ENCODE measurements around the gene FARS2.
"Not testable (repeated sequence)": the region's sequence is repeated elsewhere in the genome, so short reads cannot be mapped to it uniquely, and the experiment has no call there.

FARS2 gene

GRCh38 chr6:5699064-5699463, 437.8 kb downstream of the FARS2 start:
- not testable (repeated sequence) for DNase-seq (ENCODE audit: low spot score)

- no peak for DNase-seq (ENCODE audit: low spot score)
Measured at GRCh38 chr6:5701174-5701573, 439.9 kb downstream of the FARS2 start.

- DNase-seq (ENCODE audit: low spot score) = no peak
Measured at GRCh38 chr6:5704708-5705107, 443.4 kb downstream of the FARS2 start.

GRCh38 chr6:5705252-5705651, 443.9 kb downstream of the FARS2 start:
- no peak for DNase-seq (ENCODE audit: low spot score)

- no peak for DNase-seq (ENCODE audit: low spot score)
Measured at GRCh38 chr6:5706124-5707033, 445.1 kb downstream of the FARS2 start.

GRCh38 chr6:5707281-5708045, 446.1 kb downstream of the FARS2 start:
- no peak for DNase-seq (ENCODE audit: low spot score)

GRCh38 chr6:5710516-5710915, 449.2 kb downstream of the FARS2 start:
- no peak for DNase-seq (ENCODE audit: low spot score)

- no peak for DNase-seq (ENCODE audit: low spot score)
Measured at GRCh38 chr6:5710936-5711335, 449.6 kb downstream of the FARS2 start.

- DNase-seq (ENCODE audit: low spot score) = no peak
Measured at GRCh38 chr6:5712349-5713215, 451.3 kb downstream of the FARS2 start.

- no peak for DNase-seq (ENCODE audit: low spot score)
Measured at GRCh38 chr6:5713519-5713918, 452.2 kb downstream of the FARS2 start.

GRCh38 chr6:5718231-5718947, 457.1 kb downstream of the FARS2 start:
- DNase-seq (ENCODE audit: low spot score) = no peak

- no peak for DNase-seq (ENCODE audit: low spot score)
Measured at GRCh38 chr6:5723841-5724691, 462.8 kb downstream of the FARS2 start.

GRCh38 chr6:5724911-5725310, 463.6 kb downstream of the FARS2 start:
- no peak for DNase-seq (ENCODE audit: low spot score)

- DNase-seq (ENCODE audit: low spot score) = peak; percentile 17
Measured at GRCh38 chr6:5726976-5727718, 465.8 kb downstream of the FARS2 start.

- no peak for DNase-seq (ENCODE audit: low spot score)
Measured at GRCh38 chr6:5728351-5729079, 467.2 kb downstream of the FARS2 start.

GRCh38 chr6:5729080-5729434, 467.7 kb downstream of the FARS2 start:
- no peak for DNase-seq (ENCODE audit: low spot score)

GRCh38 chr6:5729813-5730517, 468.7 kb downstream of the FARS2 start:
- no peak for DNase-seq (ENCODE audit: low spot score)

GRCh38 chr6:5730585-5731263, 469.4 kb downstream of the FARS2 start:
- DNase-seq (ENCODE audit: low spot score) = no peak
